HG03066 (cell line): ENCODE measurements around the gene C13orf46.

Experiments
- ATAC-seq: cut with Tn5 transposase; IDR thresholded peaks from one replicate; pipeline ENCODE4 v1.9.1; 2021; ENCODE audit warnings: low read depth; ENCODE audit not compliant: unreplicated experiment

The C13orf46 gene

GRCh38 chr13:113927661-113928581 is 46.0 kb downstream of the C13orf46 start:
- ATAC-seq, result no peak

DNA sequence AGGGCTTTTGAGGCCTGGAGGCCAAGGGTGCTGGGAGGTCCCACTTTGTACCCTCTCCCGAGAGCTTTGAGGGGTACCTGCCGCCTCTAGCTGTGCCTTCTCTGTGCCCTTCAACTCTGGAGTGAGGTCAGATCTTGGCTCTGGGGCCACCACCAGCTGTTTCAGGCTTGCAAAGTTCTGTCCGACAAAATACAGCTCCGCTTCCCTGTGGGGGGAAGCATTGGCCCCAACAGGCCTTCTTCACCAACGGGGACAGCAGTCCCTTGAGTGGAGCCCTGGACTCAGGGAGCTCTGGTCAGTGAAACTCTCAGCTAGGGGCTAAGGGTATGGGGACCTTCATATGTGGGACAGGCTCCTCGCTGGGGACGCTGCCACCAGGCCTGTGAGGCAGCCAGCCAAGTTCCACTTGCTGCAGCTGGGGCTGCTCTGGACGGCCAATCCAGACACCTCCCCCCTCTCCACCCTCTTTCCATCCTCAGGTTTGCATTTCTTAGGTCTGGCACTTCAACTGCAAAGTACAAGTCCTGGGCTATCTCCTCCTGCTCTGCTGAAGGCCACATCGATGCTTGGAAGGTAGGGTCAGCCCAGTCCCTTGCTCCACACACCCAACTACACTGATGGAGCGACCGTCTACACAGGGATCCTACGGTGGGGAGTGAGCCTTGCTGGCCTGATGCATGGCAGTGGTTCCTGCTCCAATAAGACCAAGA is 46.8 kb downstream of the C13orf46 start:
- ATAC-seq, result no peak

DNA sequence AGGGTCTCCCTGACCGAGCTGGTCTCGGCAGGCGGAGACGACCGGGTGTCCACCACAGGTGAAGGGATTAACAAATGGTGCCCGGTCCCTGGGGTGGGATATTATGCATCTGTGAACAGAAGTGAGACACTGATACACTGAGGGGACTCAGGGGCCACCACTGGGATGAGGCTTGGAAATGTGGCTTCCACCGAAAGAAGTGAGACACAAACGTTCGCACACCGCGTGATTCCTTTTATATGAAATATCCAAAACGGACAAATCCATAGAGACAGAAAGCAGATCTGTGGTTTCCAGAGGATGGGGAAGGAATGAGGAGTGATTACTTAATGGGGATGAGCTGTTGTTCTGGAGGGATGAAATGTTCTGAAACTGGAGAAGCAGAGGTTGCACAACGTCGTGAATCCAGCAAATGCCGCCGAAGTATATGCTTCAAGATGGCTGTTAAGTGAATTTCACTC is 47.5 kb downstream of the C13orf46 start:
- ATAC-seq, result no peak

DNA sequence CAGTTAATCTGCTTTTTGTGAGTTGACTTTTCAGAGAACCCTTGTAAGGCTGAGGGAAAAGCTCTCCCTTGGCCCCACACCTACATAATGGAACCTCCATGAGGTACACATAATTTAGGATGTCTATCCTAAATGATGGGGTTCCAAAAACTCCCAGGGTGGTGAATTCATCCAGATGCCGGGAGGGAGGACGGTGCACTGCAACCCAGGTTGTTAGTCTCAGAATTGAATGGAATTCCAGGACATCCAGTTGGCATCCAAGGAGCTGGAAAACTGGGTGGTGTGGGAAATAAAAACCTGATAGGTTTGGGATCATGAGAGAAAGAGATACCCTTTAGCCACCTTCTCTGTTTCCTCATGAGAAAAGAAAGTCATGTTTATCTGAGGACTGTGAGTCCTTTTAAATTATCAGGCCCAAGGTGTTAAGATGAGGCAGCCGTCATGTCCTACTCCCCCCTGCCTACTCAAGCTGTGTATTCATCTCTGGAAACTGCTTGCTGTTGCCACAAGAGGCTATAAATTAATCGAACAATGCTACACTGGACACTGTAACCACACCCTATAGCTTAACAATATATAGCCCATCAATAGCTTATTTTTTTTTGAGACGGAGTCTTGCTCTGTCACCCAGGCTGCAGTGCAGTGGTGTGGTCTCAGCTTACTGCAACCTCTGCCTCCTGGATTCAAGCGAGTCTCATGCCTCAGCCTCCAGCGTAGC is 49.5 kb downstream of the C13orf46 start:
- no peak for ATAC-seq

DNA sequence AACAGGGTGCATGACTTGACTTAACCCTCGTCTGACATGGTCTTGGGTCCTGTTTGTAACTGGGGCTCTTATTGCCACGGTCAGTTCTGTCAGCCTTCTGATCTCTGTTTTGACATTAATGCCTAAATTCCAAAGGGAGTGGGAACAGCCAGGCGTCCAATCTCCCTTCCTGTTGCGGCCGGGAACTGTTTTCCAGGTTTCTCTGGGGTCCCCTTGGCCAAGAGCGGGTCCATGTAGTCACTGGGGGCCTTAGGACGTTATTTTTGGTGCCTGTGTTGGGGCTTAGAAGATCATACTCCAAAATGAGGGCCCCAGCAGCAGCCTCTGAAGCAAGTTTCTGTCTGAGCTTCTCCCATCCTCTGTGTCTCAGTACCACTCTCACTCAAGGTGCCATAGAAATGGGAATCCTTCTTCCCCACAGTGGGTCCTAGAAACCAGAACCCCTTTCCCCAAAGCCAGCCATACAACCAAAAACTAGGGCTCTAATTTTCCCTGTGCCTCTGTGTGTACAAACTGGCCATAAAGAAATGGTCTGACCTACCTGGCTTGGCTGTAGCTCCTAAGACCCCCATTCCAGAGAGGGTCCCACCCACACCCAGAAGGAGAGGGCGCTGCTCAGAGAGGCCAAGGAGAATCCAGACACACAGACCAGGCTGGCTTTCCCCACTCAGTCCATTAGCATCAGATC is 50.4 kb downstream of the C13orf46 start:
- no peak for ATAC-seq

GRCh38 chr13:113922412-113923118 is 51.3 kb downstream of the C13orf46 start:
- ATAC-seq, result no peak

DNA sequence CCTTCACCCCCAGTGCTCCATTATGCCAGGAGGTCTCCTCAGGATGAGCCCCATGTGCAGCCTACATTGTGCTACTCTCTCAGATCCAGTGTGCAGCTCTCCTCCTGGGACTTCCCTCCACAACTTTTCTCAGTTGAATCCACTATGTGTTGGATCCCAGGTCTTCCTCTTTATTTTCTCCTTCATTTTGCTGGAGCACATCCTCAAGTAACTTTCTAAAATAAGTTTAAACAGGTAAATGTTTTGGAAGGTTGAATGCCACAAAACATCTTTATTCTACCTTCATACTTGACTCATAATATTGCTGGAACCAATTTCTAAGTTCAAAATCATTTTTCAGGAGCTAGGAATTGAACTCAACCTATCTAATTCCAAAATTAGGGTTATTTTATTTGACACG is 52.1 kb downstream of the C13orf46 start:
- no peak for ATAC-seq

GRCh38 chr13:113920606-113921286 is 53.1 kb downstream of the C13orf46 start:
- ATAC-seq, result no peak

DNA sequence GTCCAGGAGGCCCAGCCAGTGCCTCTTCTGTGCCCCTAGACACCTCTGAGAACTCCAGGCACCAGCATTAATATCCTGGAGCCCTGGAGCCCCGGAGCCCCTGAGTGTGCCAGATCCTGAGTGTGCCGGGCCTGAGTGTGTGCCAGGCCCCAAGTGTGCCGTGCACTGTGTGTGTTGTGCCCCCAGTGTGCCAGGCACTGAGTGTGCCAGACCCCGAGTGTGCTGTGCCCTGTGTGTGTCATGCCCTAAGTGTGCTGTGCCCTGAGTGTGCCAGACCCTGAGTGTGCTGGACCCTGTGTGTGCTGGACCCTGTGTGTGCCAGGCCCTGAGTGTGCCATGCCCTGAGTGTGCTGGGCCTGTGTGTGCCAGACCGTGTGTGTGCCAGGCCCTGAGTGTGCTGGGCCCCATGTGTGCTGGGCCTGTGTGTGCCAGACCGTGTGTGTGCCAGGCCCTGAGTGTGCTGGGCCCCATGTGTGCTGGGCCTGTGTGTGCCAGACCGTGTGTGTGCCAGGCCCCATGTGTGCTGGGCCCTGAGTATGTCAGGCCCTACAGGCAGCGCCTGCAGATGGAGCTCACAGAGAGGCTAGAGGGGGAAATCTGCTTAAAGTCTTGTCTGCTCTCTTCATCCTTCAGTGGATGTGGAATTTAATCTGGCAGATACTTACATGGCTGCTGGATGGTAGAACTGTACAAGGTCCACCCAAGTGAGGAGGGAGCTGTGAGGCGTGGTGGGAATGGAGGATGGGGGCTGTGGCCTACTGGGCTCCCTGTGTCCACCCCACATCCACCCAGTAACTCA is 53.9 kb downstream of the C13orf46 start:
- no peak for ATAC-seq

DNA sequence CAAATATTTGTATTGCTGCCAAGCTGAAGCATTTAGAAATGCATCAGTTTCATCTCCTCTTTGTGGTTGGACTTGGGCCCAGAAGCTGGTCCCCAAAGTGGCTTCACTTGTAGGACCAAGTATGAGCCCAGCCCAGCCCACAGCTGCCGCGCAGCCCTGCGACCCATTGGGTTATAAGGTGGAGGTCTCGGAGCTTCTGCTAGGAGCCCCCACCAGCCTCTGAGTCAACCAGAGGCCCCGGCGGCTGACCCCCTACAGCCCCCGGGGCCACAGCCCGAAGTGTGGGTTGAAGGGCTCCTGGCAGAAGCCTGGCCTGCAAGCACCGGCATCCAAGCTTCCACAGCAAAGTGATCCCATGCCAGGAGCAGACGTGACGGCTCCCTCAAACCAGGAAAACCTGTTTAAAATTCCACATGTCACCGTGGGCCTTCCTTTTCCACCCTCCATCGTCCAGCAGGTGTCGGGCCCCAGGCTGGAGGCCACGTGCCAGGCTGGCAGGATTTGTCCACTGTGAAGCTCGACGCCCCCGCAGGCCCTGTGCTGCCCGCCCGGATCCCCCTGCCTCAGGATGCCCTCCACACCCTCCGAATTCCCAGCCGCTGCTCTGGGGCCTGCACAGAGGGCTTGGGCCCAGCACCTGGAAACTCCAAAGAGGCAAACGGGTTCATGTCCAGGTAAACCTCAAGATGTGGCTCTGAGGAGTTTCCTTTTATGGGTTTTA is 54.7 kb downstream of the C13orf46 start:
- no peak for ATAC-seq

DNA sequence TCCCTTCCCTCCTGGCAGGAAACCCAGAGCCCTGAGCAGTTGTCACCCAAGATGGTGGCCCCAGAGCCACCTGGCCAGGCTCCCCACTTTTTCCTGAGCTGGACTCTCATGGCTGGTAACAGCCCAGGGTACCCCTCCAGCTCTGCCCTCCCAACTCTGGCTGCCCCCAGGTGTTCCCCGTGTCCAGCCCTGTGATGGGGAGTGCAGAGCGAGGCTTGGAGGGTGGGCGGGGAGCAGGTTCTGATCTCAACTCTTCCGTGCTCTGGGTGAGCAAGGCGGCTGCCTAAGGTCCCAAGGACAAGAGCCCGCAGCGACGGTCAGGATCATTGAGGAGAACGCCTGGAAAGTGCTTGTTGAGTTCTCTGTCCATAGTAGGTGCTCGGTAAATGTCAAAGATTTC is 55.3 kb downstream of the C13orf46 start:
- no peak for ATAC-seq

DNA sequence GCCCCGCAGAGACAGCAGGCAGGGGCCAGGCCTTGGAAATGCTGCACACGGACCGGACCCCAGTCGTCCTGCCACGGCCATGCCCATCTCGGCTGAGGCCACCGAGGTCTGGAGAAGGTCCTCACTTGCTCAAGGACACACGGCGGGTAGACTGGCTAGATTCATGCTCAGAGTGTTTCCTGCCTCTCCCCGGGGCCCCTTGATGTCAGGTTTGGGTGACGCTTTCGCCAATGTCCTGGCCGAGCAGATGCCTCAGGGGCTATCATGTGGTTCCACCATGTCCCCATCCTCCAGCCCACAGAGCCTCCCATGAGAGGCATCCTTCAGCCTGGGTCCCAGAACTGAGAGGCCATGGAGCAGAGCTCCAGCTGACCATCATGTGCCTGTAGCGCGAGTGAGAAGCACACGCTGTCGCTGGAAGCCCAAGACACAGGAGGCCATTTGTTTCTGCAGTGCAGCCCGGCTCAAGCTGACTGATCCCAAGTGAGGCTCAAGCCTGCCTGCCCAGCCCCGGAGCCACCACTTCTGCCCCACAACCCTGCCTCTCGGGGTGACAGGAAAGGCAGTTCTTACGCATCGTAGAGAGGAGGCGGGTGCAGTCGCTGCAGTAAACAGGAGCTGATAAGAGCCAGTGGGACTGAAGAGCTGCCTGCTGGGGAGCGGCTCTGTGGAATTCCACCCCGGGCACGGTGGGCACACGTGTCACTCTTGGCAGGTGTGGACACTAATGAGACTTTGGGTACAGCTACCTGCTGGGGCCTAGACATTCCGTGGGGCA is 56.1 kb downstream of the C13orf46 start:
- no peak for ATAC-seq

GRCh38 chr13:113917096-113917495 is 56.8 kb downstream of the C13orf46 start:
- ATAC-seq, result no peak

DNA sequence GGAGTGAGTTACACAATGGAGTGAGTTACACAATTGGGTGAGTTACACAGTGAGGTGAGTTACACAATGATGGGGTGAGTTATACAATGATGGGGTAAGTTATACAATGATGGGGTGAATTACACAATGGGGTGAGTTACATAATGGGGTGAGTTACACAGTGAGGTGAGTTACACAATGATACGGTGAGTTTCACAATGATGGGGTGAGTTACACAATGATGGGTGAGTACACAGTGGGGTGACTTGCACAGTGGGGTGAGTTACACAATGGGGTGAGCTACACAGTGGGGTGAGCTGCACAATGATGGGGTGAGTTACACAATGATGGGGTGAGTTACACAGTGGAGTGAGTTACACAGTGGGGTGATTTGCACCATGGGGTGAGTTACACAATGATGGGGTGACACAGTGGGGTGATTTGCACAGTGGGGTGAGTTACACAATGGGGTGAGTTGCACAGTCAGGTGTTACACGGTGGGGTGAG is 57.5 kb downstream of the C13orf46 start:
- no peak for ATAC-seq

DNA sequence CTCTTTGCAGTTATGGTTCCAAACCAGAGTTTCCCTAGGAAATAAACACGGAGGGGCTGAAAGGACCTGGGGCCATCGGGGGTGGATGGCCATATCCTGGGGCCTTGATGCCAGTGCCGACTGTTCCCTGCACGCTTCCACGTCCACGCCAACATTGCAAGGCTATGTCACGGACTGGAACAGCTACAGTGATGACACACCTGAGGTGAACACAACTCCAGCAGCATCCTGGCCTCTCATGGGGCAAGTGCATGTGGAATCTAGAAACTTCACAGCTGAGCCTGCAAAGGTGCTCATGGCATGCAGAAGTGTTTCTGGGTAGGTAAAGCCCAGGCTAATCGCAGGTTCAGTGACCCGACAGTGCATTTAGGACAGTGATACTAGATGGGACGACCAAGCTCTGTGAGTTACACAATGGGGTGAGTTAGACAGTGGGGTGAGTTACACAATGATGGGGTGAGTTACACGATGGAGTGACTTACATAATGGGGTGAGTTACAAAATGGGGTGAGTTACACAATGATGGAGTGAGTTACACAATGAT is 58.0 kb downstream of the C13orf46 start:
- no peak for ATAC-seq

- ATAC-seq, result no peak
Observed at GRCh38 chr13:113915012-113915763, 58.7 kb downstream of the C13orf46 start.
